GM19463 (cell line): ENCODE data around the gene PDK4.
"Not testable (repeated sequence)": the region's sequence is repeated elsewhere in the genome, so short reads cannot be mapped to it uniquely, and the experiment has no call there.

ENCODE experiments used
- ATAC-seq: cut with Tn5 transposase; IDR thresholded peaks from one replicate; pipeline ENCODE4 v1.9.1; 2021; ENCODE audit warnings: mild to moderate bottlenecking, moderate library complexity; ENCODE audit not compliant: unreplicated experiment

Gene PDK4

DNA sequence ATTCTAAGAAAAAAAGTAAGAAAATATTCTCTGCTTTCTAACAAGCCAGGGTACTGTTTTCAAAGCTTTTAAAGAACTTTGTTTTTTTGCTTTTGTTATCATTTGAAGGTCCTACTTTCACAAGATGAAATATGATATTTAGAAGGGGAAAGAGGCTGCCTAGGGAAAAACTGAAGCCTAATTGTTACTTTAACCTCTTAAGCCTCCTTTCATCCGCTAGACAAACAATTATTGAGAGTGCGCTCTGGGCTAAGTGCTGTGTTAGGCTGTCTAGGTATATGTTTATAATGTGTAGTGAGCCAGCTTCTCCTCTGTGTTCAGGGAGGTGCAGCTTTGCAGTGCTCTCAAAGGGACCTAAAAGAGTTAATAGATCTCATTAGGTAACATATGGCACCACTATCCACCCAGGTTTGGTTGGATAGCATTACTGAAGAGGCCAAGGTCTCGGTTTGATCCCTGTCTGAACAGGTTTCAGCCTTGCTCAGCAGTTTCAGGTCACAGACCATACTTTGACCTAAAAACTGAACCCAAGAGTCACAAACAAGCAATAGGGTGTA, 17.9 kb downstream of the PDK4 start:
- no peak for ATAC-seq

DNA sequence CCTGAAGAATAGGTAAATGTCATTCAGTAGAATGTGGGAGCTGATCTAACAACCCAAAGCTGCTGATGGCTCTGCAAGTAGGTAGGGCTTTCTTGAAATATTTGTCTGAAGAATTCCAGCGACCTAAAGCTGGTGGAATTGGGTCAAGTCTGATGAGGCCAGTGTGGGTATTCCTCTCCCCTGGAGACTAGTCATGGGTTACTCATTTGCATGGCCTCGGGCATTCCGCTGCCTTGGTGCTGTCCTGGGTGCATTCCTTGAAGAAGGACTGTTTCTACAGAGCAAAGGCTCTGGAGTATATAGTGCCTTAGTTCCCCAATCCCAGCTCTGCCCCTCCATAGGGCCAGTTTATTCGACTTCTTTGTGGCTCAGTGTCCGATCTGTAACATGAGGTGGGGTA, 19.2 kb downstream of the PDK4 start:
- no peak for ATAC-seq

DNA sequence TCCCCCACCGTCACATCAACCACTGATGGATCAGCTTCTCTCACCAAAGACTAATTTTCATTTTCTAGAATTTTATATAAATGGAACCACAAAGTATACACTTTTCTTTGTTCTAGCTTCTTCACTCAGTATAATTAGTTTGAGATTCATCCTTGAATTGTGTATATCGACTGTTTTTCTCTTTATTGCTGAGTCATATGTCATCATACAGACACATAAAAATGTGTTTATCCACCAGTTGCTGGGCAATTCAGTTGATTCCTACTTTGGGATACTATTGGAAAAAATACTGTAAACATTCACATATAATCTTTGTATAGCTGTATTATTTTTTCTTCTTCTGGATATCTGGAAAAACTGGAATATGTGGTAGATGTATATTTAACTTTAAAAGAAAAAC, 26.6 kb downstream of the PDK4 start:
- no peak for ATAC-seq

DNA sequence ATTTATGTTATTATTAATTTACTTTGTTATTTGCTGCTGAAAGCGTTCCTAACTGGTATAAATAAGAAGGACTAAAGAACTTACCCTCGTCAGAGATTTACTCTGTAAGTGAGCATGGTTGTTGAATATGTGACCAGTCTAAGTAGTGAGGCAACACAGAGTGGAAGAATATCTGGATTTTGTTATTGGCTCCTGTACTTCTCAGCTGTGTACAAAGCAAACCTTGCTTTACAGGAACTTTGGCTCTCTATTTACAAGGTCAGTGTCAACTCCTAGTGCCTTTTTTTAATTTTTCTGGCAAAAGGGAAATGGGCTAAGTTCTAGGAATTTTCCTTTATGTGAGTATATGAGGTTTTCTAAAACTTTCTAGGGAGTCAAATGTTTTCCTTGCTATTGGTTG, 35.6 kb downstream of the PDK4 start:
- ATAC-seq, result no peak

DNA sequence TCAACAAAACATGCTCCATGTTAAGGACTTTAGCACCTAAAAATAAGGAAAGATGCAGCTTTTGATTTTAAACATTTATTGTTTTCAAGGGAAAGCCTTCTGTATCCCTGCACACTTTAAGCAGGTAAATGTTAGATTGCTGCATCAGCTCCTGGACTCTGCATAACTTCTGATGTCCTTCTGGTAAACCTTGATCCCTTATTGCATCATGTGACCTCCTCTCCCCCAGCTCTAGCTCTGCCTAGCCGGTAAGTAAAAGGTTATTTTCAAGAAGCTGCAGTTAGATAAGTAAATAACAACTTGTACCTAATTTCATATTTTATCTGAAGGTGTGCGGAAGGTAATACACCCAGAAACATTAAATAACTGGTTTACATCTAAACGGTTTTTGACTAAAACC, 37.5 kb downstream of the PDK4 start:
- ATAC-seq, result no peak

DNA sequence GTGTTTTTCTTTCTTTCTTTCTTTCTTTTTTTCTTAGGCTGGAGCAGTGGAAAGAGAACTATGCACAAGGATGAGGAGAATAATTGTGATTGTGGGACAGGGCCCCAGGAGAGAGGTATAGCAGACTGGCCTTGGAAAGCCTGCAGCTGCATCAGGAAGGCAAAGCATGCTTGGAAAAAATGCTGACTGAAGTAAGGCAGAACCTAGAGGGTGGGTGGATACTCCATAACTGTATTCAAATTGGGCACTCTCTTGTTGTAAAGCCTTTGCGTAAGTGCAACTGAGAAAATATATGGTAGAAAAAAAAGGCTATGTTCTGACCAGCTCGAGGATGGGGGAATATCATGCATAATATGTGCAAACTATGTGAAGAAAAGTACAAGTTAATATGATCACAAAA, 39.5 kb downstream of the PDK4 start:
- no peak for ATAC-seq

DNA sequence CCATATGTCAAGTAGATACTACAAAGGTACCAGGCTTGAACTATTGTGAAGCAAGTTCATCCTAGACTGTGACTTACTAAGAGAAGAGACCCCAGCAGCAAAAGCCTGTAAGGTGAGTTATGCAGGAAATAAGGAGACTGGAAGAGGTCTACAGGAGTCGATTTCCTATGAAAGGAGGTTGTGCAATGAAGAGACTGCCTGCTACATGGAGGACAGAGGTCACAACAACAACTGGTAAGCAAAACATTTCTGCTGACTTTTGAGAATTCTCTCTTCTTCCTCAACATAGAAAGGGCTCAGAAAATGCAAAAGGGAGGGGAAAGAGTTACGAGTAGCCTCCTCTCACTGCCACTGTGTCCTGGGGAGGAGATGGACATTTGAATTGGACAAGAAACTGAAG, 42.4 kb downstream of the PDK4 start:
- ATAC-seq, result no peak

DNA sequence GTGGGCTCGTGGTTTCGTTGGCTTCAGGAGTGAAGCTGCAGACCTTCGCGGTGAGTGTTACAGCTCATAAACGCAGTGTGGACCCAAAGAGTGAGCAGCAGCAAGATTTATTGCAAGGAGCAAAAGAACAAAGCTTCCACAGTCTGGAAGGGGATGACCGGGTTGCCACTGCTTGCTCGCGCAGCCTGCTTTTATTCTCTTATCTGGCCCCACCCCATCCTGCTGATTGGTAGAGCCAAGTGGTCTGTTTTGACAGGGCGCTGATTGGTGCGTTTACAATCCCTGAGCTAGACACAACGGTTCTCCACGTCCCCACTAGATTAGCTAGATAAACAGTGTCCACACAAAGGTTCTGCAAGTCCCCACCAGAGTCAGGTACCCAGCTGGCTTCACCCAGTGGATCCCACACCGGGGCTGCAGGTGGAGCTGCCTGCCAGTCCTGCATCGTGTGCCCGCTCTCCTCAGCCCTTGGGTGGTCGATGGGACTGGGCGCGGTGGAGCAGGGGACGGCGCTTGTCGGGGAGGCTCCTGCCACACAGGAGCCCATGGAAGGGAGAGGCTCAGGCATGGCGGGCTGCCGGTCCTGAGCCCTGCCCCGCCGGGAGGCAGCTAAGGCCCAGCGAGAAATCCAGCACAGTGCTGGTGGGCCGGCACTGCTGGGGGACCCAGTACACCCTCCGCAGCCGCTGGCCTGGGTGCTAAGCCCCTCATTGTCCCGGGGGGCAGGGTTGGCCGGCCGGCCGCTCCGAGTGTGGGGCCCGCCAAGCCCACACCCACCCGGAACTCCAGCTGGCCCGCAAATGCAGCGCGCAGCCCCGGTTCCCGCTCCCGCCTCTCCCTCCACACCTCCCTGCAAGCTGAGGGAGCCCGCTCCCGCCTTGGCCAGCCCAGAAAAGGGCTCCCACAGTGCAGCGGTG, 44.0 kb downstream of the PDK4 start:
- ATAC-seq, result not testable (repeated sequence)

DNA sequence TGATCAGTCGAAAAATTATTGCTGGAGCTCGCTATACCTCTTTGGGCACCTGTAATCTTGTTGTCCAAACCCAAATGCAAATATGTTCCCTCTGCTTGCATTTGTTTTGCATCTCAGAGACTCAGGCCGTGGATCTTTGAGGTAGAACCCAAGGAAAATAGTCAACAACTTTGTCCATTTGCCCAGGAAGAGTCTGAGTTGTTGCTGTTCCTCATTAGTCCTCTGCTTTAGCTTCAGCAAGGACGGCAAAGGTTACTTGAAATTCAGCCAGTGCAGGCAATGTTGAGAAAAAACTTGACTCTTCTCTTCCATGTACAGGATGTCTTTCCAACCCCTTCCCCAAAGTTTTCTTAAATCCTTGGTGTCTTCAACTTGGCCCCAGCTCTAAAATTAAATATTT, 45.8 kb downstream of the PDK4 start:
- ATAC-seq, result no peak

DNA sequence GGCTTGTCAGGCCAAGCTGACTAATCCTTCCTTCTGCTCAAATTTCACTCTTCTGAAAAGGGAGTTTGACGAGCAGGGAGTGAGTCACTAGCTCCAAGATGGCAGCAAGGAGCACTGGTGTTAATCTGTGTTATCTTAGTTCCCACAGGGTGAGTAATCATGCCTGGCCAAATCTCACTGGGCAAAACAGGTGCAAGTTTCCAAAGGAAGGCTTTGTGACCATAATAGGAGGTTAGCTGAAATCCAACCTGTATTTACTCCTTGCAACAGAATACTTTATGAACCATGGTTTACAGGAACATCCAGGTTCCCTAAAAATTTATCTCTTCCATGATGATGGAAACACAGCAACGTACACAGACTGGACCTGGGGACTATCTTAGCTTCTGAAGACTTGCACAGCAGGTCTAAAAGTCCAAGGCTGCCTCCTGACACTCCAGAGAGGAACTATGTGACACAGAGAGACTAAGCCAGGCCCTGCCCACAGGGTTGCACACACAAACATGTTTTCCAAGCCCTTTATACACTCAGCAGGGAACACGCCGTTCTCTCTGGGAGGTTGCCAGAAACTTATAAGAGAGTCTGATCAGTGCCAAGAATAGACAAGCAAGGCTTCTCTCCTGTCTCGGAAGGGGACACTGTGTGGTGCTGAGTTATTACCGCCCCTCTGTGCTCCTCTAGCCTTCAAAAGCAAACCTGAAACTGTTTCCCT, 46.3 kb downstream of the PDK4 start:
- ATAC-seq, result no peak

DNA sequence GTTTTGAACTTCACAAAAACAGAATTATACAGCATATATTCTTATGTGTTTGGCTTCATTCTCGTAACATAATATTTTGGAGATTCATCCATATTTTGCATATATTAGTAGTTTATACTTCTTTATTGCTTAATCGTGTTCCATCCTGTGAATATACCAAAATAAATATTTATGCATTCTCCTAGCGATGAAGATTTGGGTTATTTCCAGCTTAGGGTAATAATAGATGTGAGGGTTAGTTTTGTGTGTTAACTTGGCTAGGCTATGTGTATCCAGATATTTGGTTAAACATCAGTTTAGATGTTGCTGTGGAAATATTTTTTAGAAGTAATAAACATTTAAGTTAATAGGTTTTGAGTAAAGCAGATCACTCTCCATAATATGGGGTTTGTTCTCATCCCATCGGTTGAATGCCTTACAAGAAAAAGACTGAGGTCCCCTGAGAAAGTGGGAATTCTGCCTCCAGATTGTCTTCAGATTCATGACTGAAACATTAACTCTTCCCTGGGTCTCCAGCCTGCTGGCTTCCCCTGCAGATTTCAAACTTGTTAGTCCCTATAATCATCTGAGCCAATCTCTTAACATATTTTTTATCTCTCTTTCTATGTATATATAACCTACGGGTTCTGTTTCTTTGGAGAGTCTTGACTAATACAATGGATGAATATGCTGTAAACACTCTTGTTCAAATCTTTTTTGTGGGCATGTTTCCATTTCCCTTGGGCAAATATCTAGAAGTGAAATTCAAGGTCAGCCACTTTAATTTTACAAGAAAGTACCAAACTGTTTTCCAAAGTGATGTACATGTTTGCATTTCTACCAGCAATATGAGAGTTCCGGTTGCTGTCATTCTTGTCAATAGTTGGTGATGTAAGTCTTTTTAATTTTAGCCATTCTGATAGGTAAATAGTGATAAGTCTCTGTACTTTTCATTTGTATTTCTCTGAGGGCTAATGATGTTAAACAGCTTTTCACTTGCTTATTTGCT, 48.7 kb downstream of the PDK4 start:
- no peak for ATAC-seq

DNA sequence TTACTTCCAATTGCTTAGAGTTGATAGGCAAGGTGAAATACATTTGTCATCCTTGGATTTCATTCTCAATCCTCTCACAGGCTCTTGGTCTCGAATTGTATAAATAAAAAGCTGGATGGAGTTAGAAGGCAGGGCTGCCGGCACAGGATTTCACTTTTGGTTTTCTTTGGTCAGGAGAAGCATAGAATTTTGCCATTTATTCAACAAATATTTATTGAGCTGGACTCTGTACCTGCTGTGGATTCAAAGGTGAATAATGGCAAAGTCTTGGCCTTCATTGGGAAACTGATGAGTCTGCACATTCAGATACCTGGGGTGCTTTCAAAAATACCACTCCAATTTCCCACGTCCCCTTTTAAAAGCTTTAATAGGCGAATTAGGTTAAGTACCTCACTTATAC, 49.7 kb downstream of the PDK4 start:
- no peak for ATAC-seq

DNA sequence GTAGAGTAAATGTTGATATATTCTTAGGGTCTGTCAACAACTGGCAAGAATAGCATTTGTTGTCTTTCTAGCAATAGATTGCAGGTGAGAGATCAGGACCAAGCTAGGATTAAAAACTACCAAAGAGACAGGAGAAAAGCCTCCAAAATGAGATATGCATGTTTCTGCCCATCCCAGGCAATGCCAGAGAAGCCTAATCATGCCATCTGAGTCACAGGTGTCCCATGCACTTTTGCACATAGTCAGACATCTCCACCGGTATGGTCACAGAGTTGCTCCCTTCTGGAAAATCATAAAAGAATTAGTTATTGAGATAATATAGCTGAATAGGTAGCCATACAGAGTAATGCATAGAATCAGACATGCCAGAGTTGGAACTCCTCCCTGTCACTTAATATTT, 50.6 kb downstream of the PDK4 start:
- ATAC-seq, result no peak

DNA sequence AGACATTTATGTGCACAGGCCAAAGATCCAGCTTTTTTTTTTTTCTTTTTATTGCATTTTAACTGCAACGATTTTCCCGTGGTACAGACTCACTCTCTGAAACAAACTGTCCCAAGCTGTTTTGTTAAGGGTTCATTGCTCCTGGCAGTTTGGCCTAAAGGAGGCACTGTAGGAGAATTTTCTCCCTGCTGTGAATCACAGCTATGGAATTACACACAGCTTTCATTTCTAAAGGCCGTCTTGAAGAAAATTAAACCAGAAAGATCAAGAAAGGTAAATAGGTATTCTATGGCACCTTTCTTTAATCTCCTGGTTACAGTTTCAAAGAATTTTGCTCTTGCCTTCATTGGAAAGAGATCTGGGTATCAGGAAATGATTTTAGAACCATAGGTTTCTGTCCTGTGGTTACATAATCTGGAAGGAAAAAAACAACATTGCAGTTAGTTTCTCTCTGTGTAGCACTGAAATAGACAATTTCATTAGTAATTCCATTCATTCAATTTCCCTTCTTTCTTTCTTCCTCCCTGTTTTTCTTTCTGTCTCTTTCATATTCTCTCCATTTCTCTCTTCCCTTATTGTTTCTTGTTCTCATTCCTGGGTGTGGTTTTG, 51.2 kb downstream of the PDK4 start:
- no peak for ATAC-seq

DNA sequence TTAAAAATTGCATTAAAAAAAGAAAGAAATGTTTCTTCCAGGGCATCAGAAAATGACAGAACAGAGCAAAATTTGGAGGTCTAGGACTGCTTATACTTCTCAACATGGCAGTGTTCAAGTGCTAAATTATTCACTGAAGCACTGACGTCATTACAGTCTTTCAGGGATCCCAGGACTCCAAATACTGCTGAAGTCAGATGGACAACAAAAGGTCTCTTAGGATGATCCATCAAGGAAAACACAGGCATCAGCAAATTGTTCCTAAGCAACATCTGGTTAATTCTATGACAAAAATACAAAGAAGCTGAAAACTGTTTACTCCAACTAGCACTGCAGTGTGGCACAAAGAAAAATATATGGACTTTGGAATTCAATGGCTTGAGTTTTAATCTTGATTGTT, 52.1 kb downstream of the PDK4 start:
- ATAC-seq, result no peak

DNA sequence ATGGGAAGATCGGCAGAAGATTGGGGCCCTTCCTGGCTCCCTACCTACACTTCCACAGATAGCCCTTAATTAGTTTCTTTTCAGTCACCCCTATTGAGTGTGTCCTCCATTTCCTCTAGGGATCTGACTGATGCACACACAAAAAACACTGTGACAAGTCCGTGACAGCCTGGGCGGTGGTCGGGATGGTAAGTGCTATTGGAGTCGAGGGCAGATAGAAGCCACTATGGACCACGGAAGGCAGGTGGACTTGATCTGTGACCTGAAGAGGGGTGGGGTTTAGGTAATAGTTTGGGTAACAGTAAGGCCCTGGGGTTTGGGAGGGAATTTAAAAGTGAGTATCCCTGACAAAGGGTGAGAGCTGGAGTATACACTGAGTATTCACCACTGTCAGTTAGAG, 53.0 kb downstream of the PDK4 start:
- no peak for ATAC-seq

DNA sequence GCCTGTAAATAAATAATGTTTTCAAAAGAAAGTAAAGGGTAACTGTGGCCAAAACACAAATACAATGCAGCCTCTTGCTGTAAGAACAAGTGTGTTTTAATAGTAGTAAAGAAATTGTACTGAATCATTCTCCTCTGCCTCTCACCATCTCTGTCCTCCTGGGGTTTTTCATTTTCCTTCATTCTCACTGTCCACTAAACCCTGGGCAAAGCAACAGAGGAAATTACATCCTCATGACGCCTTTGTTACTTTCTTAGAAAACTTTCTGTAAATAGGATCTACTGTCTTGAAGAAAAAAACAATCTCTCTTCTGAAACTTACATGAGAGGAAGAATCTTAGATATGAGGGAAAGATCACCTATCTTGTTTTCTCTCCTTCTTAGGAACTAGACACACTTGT, 56.0 kb downstream of the PDK4 start:
- no peak for ATAC-seq

DNA sequence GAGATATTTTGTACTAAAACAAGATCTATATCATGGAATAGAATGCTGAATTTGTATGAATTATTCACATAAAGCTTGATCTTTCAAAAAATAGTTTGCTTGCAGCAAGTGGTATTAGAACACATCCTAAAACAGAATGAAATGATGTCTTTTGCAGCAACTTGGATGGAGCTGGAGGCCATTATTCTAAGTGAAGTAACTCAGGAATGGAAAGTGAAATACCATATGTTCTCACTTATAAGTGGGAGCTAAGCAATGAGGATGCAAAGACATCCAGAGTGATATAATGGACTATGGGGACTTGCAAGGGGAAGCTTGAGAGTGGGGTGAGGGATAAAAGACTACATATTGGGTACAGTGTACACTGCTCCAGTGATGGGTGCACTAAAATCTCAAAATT, 56.9 kb downstream of the PDK4 start:
- no peak for ATAC-seq

DNA sequence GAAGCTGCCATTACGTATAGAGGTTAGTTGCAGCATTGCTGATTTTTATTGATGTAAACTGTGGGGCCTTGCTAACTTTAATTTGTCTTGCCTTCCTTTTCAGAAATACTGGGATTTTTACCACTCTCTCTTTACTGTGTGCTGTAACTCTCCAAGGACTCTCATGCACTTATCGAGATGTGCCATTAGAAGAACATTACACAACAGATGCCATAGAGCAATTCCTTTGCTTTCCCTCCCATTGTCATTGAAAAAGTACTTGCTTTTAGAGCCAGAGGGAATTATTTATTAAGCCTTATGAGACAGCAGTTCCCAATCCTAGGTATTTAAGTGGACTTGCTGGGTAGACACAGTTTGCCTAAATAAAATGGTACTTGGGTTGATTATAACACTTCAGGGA, 58.8 kb downstream of the PDK4 start:
- no peak for ATAC-seq

DNA sequence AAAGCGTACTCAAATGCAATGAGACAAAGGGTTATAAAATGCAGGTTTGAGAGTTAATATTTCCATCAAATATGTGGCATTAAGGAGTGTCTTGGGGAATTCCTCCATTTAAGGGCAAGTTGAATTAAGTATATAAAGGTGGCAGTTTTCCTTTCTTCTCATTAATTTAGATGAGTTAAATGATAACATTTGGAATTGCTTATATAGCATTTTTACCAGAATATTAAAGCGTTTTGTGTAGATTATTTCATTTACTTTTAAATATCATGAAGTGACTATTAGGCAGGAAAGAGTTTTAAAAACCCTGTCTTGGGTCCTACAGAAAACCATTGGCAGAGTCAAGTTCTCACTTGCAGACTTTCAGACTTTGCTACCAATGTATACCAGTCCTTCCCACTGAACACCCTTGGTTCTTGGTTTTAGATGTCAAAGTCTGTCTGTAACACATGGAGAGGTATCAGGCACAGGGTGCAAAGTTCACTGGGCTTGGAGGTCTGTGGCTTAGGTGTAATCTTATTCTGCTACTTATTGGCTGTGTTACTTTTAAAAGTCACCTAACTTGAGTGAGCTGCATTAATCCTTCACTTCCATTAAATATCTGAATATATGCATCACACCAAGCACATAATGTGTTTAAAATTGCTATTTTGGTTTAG, 59.5 kb downstream of the PDK4 start:
- ATAC-seq, result no peak
